Dermis microvascular lymphatic vessel endothelial cell (primary cell): Measurements from ENCODE around the gene FNBP1. TPM values are rescaled to one million over a fixed set of nuclear protein-coding genes. Genes with fewer than 3 reads are reported as not detected.

Experiments used
- DNase-seq, 2 donors: peaks; one replicate each; pipeline versions ENCODE4 v3.0.0 to v3.0.0-alpha.2; 2010; ENCODE audit warnings: low read depth in 2 of 2
- total RNA-seq: library from RNA; depleted of rRNA; stranded (reverse); fragments of >200 nt; gene quantifications from 2 replicates; pipeline ENCODE4 v1.2.1, GENCODE V29; 2014

Gene FNBP1
- total RNA-seq, 1 donor from 2014 or later = 35.0 TPM

DNA sequence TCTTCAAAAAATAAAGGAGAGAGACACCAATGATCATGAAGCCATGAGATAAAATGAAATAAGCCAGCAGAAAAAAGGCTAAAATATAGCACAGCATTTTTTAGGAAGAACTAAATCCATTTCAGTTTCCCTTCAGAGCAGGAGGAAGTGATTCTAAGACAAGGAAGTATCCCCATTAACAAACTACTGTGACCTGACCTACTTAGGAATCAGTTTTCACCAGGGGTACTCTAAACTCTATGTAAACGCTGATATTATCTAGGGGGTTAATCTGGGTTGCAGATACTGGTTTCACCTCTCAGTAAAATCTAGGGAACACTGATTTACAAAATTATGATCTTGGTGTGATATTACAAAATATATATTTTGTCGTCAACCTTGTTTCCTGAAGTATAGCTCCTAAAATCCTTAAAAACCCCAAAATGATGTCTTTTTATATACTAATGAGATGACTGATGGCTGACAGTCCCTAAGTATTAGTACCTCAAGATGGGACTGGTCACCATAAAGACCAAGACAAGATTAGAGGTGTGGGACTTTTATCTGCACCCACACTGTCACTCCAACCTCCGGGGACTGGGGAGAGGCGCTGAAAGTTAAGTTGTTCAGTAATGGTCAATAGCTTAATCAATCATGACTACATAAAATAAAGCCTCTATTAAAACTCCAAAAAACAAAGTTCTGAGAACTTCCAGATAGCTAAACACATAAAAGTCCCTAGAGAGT lies 2.9 kb upstream of the FNBP1 start:
- no peak for DNase-seq

- peak; percentile 53 to 77 for DNase-seq
These were observed 950 bp upstream of the FNBP1 start for GRCh38 chr9:130043654-130044623.

GRCh38 chr9:130042406-130042884 lies 544 bp downstream of the FNBP1 start:
- peak in 1 of 2 donors; percentile 25 for DNase-seq

DNA sequence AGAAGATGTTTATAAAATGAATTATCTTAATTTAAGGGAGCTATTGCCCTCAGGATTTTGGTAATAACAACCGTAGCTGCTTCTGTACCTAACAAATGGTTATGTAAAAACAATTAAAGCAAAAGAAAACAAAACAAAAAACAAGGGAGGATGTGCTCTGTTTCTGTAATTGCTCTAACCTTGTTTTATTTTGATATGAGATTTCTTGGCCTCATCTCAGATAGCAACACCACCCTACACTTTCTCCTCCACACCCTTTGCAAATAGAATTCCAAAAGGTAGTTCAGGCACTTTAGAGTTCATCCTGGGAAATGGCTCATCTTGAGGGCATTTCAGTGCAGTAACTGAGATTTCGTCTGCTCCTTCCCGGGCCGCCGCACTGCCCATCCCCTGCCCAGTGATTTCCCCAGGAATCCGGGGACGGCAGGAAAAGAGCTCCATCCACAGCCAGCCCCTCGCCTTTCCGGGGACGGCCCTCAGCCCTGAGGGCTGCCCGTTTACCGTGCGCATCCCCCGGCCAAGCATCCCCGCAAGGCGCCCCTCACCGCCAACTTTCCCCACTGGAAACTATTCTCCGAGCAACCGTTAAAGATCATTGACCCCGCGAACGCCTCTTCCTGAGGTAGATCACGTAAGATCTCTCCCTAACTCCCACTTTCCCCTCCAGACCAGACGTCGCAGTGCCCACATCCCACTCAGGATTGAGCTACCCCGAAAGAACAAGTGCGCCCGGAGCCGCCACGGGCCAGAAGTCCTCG lies 1.2 kb downstream of the FNBP1 start:
- no peak for DNase-seq

- no peak for DNase-seq
These were observed 1.9 kb downstream of the FNBP1 start for GRCh38 chr9:130040984-130041647.

DNA sequence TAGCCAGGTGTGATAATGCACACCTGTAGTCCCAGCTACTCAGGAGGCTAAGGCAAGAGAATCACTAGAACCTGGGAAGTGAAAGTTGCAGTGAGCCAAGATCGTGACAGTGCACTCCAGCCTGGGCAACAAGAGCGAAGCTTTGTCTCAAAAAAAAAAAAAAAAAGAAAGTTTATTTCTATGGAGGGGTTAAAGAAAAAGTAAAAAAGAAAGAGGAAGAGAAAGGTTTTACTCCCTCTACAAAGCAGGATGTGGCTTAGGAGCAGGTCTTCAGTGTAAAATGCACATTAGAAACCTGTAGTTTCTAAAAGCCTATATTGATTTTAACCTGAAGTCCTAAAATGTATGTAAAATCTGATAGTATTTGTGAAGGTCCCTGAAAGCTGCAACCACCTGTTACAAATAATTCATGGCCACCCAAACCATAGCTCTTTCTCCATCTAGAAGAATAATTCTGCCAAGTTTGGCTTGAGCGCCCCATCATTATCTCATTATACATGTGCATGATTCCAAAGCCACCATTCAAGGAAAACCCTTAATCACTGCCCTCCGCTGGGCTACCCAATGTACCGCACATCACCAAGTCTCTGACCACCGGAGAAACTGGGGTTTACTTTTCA lies 3.4 kb downstream of the FNBP1 start:
- peak in 1 of 2 donors; percentile 29 for DNase-seq

DNA sequence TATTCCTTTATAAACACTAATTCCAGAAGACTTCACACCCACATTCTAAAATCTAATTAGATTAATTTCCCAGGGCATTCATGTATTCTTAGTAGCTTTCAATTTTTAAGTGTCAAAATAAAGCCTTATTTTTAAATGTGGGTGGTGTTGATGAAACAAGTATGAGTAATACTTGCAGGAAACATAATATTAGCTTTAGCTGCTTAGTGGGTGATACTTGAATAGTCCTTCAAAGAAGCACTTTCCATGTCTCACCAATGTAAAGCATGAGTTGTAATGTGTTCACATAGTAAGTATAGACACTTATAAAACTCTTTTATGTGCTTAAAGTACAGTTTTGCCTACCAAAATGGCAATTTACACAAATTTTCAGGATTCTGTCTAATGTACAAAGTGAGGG lies 6.9 kb downstream of the FNBP1 start:
- DNase-seq = peak in 1 of 2 donors; percentile 81

GRCh38 chr9:130034570-130034969 lies 8.4 kb downstream of the FNBP1 start:
- peak in 1 of 2 donors; percentile 54 for DNase-seq

DNA sequence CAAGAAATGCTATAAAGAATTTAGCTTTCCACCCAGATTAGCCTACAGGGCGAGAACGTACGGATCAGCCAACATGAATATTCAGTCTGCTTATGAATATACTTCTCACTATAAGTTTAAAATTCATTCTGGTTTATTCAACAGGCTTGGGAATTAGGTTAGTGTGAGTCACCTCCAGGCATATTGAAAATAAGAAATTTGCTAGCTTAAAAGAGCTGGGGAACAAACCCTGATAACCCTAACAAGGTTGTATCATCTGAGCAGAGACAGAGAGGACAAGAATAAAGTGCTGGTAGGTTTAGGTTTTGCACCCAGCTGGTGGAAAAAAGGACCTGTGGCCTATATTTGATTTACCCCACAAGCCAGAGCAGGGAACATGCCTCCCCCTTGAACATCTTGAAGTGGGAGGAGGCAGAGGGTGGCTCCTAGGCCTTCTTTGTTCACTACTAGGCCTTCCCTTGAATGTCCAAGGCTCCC lies 12.3 kb downstream of the FNBP1 start:
- DNase-seq = no peak

GRCh38 chr9:130029223-130029973 lies 13.6 kb downstream of the FNBP1 start:
- DNase-seq = no peak

DNA sequence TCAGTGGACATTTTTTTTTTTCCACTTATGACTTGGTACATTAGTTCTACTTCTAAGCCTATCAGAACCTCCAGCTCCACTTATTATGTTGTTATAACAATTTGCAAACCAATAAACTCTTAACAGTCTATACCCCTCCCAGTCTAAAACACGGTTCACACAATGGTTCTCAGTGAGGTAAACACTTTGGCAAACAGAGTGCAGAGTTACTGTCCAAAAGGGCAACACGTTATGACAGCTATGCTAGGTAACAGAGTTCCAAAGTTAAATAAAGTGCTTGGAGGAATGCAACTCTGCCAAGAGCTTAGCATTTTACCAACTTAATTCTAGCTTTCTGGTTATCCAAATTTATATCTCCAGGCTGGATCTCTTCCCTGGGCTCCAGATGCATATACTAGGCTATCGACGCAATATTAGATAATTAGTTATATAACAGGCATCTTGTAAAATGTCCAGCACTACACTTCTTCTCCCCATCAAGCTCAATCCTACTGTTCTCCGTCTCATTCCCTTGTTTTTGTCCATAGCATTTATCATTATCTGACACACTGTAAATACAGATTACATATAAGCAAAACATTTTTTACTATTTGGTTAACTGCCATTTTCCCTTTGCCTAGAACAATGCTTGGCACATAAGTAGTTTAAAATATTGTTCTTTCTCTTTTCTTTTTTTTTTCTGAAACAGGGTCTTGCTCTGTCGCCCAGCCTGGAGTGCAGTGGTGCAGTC lies 14.3 kb downstream of the FNBP1 start:
- peak; percentile 31 to 62 for DNase-seq

GRCh38 chr9:130027533-130028365 lies 15.2 kb downstream of the FNBP1 start:
- DNase-seq = no peak

DNA sequence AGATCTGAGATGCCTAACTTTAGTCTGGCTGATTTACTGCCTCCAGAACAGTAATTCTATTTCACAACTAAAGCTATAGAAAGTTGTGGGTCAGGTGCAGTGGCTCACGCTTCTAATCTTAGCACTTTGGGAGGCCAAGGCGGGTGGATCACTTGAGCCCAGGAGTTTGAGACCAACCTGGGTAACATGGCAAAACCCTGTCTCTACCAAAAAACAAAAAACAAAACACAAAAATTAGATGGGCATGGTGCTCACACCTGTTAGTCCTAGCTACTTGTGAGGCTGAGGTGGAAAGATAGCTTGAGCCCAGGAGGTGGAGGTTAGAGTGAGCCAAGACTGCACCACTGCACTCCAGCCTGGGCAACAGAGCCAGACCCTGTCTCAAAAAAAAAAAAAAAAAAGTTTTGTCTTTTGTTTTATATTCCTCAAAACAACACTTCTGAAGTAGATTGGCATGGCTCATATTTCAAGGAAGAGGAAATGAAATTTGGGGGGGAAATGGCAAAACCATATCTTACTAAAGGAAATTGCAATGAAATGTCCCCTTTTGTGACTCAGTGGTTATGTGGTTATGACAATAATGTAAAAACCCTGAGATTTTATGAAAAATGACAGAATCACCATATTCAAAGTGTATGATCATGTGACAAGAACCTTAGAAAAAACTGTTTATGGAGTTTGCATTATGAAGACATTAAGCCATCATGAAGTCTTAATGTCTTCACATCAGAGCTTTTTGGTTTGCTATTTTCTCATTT lies 16.2 kb downstream of the FNBP1 start:
- DNase-seq = no peak

GRCh38 chr9:130024597-130024994 lies 18.4 kb downstream of the FNBP1 start:
- peak in 1 of 2 donors; percentile 26 for DNase-seq

DNA sequence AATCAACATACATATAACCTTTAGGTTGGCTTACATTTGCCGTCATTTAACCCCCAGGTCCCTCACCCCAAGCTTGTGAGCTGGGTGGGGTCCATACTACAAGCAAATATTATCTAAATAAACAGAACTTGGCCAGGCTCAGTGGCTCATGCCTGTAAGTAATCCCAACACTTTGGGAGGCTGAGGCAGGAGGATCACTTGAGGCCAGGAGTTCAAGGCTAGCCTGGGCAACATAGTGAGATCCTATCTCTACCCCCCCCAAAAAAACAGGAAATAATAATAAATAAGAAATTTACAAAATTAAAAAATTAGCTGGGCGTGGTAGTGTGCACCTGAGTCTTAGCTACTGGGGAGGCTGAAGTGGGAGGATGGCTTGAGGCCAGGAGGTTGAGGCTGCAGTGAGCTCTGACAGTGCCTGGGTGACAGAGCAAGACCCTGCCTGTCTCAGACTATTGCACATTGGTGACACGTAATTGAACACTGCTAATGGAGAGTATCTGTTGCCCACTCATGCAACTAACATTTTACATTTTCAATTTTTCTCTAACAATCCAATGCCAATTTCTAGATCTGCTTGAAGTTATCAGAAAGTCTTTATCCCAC lies 18.9 kb downstream of the FNBP1 start:
- DNase-seq = no peak

GRCh38 chr9:130023144-130023787 lies 19.7 kb downstream of the FNBP1 start:
- DNase-seq = no peak
